HG03097 (cell line): Measurements from ENCODE around the gene MYO1D.
"Not testable (repeated sequence)": the region's sequence is repeated elsewhere in the genome, so short reads cannot be mapped to it uniquely, and the experiment has no call there.

Experiments used
- ATAC-seq: cut with Tn5 transposase; IDR thresholded peaks from one replicate; pipeline ENCODE4 v1.9.1; 2021; ENCODE audit not compliant: unreplicated experiment, low FRiP score

MYO1D gene

GRCh38 chr17:32646941-32647340, 230.0 kb downstream of the MYO1D start:
- ATAC-seq = no peak

- not testable (repeated sequence) for ATAC-seq
Observed at GRCh38 chr17:32641514-32641913, 235.4 kb downstream of the MYO1D start.

- ATAC-seq = no peak
Observed at GRCh38 chr17:32636598-32637218, 240.2 kb downstream of the MYO1D start.

- ATAC-seq = no peak
Observed at GRCh38 chr17:32634167-32634566, 242.8 kb downstream of the MYO1D start.

- no peak for ATAC-seq
Observed at GRCh38 chr17:32631341-32632096, 245.4 kb downstream of the MYO1D start.

- ATAC-seq = no peak
Observed at GRCh38 chr17:32629563-32630190, 247.2 kb downstream of the MYO1D start.

- ATAC-seq = no peak
Observed at GRCh38 chr17:32628271-32629044, 248.5 kb downstream of the MYO1D start.

GRCh38 chr17:32627239-32627996, 249.5 kb downstream of the MYO1D start:
- ATAC-seq = no peak

GRCh38 chr17:32626379-32626791, 250.5 kb downstream of the MYO1D start:
- no peak for ATAC-seq

- ATAC-seq = no peak
Observed at GRCh38 chr17:32625971-32626370, 251.0 kb downstream of the MYO1D start.

- ATAC-seq = no peak
Observed at GRCh38 chr17:32623196-32623595, 253.7 kb downstream of the MYO1D start.

- no peak for ATAC-seq
Observed at GRCh38 chr17:32622540-32622939, 254.4 kb downstream of the MYO1D start.

GRCh38 chr17:32621612-32622312, 255.2 kb downstream of the MYO1D start:
- ATAC-seq = no peak

GRCh38 chr17:32615326-32615725, 261.6 kb downstream of the MYO1D start:
- no peak for ATAC-seq

GRCh38 chr17:32610943-32611342, 266.0 kb downstream of the MYO1D start:
- ATAC-seq = no peak

GRCh38 chr17:32609884-32610650, 266.9 kb downstream of the MYO1D start:
- no peak for ATAC-seq

GRCh38 chr17:32609085-32609484, 267.8 kb downstream of the MYO1D start:
- peak; percentile 70 for ATAC-seq

- no peak for ATAC-seq
Observed at GRCh38 chr17:32608267-32608666, 268.7 kb downstream of the MYO1D start.

GRCh38 chr17:32604966-32605365, 272.0 kb downstream of the MYO1D start:
- no peak for ATAC-seq
